ENCODE data around the gene NSUN5.
"Not testable (repeated sequence)": the region's sequence is repeated elsewhere in the genome, so short reads cannot be mapped to it uniquely, and the experiment has no call there.

DNA sequence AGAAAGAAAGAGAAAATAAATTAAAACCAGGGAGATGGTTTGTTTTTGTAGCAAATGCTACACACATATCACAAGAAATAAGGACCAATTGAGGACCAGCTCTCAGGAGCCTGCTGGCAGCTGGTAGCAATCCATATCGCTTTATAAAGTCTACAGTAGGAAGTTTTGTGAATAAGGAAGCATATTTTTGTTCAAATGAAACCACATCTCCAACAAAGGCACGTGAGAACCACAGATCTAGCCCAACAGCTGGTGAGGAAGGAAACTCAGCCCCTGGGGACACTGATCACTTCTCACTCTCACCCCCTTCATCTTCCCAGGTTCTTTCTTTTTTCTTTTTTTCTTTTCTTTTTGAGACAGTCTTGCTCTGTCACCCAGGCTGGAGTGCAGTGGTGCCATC, 46.2 kb downstream of the NSUN5 start:
- not testable (repeated sequence) for TF ChIP-seq POLR2A, CTCF (IDR thresholded peaks at IDR 0.05)

Measured in body of pancreas (tissue), 4 donors.